A204.1 (cell line): Measurements from ENCODE around the gene AGO4.
"Not testable (repeated sequence)": the region's sequence is repeated elsewhere in the genome, so short reads cannot be mapped to it uniquely, and the experiment has no call there.

ENCODE experiments used
- FAIRE-seq: peaks from 2 replicates; lab custom pipeline; 2012; peaks lifted over from hg19 to GRCh38; lab: Jason Lieb, UNC

The AGO4 gene

DNA sequence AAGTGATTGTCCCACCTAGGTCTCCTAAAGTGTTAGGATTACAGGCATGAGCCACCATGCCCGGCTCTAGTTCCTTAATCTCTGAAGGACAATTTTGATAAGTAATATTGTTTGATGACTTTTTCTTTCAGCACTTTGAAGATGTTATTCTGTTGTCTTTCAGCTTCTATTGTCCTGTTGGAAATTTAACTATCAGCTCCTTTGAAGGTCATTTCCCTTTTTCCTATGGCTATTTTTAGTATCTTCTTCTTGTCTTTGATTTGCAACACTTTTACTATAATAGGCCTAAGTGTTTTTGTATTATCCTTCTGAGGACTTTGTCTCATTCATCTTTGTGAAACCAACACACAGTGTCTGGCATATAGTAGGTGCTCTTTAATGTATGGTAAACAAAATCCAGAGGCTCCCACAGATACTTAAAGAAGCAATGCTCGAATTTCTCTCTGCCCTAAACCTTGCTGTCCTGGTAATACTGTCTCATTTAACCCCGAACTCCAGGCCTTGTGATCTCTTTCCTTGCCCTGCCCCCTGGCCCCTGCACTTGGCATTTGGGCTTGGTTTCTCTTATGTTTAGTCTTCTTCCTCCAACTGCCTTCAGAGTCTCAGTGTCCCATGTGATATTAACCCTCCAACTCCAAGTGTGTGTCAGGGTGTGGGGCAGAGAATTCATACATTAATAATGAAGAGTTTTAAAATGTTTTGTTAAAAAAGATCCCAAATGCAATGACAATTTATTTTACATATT, 56.2 kb downstream of the AGO4 start:
- no peak for FAIRE-seq

DNA sequence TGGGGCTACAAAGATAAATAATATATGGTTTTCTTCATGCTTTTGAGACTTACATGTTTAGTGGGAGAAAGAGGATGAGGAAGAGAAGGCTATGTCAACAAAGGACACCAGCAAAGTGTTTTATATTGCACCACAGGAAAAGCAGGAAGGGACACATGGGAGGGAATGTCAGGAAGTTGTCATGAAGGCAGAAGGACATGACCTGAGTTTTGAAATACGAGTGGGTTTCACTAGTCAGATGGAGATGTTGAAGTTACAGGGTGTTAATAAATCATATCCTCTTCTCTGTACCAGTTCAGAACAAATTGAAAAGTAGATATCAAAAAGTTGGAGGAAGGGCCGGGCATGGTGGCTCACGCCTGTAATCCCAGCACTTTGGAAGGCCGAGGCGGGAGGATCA, 57.0 kb downstream of the AGO4 start:
- no peak for FAIRE-seq

DNA sequence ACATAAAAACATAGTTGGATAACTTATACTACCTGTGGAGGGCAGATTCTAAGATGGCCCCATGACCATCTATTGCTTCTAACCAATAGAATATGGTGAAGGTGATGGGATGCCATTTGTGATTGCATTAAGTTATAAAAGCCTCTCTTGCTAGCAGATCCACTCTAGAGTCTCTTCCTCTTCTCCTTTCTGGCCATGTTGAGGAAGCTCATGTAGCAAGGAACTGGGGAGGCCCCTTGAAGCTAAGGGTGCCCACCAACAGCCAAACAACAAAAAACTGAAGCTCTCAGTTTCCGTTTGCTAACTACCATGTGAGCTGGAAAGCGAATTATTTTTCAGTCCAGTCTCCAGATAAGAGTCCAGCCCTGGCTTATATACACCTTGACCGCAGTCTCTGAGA, 59.2 kb downstream of the AGO4 start:
- FAIRE-seq = no peak

DNA sequence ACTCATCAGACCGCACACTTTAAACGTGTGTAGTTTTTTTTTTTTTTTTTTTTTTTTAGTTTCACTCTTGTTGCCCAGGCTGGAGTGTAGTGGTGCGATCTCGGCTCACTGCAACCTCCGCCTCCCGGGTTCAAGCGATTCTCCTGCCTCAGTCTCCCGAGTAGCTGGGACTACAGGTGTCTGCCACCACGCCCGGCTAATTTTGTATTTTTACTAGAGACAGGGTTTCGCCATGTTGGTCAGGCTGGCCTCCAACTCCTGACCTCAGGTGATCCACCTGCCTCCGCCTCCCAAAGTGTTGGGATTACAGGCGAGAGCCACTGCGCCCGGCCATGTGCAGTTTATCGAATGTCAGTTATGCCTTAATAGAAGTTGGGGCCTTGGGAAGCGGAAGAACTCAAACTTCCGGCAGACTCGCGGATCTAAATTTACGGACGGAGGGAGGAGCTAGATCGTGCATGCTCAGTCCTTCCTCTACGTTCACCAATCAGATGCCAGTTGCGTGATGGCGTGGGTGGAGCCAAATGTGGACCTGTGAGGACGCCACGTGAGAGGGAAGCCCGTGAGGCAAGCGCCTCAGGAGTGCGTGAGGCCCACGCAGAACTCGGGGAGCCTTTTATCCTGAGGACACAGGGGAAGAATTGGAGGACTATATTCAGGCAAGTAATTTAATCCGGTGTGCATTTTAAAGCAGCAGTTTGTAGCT, 61.6 kb downstream of the AGO4 start:
- FAIRE-seq = not testable (repeated sequence)

GRCh38 chr1:35870651-35871309, 63.0 kb downstream of the AGO4 start:
- no peak for FAIRE-seq

GRCh38 chr1:35873243-35873750, 65.5 kb downstream of the AGO4 start:
- FAIRE-seq = no peak

DNA sequence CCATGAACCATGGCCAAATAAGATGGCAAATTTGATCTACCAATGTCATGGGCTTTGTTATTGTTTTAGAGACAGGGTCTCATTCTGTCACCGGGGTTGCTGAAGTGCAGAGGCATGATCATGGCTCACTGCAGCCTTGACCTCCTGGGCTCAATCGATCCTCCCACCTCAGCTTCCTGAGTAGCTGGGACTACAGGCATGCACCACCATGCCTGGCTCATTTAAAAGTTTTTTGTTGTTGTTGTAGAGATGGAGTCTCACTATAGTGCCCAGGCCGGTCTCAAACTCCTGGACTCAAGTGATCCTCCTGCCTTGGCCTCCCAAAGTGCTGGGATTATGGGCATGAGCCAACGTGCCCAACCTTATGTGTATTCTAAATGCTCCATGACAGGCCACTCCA, 66.3 kb downstream of the AGO4 start:
- not testable (repeated sequence) for FAIRE-seq

GRCh38 chr1:35876988-35877387, 69.2 kb downstream of the AGO4 start:
- FAIRE-seq = no peak

DNA sequence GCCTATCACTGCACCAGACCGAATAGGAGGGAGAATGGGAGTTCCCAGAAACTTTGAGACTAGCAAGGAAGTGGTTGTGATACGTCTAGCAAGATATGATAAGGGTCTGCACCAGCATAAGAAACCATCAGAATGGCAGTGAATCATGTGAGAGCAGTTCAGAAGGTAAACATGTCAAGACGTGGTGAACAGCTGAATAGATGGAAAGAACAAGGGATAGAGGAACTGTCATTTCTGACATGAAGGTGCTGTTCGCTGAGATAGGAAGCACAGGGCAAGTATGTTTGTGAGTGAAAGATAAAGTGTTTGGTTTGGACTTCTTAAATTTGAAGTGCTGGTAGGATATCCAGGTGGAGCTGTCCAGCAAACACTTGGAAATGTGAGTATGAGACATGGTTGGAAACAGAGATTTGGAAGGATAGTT, 74.0 kb downstream of the AGO4 start:
- FAIRE-seq = no peak

GRCh38 chr1:35882586-35882944, 74.7 kb downstream of the AGO4 start:
- no peak for FAIRE-seq

DNA sequence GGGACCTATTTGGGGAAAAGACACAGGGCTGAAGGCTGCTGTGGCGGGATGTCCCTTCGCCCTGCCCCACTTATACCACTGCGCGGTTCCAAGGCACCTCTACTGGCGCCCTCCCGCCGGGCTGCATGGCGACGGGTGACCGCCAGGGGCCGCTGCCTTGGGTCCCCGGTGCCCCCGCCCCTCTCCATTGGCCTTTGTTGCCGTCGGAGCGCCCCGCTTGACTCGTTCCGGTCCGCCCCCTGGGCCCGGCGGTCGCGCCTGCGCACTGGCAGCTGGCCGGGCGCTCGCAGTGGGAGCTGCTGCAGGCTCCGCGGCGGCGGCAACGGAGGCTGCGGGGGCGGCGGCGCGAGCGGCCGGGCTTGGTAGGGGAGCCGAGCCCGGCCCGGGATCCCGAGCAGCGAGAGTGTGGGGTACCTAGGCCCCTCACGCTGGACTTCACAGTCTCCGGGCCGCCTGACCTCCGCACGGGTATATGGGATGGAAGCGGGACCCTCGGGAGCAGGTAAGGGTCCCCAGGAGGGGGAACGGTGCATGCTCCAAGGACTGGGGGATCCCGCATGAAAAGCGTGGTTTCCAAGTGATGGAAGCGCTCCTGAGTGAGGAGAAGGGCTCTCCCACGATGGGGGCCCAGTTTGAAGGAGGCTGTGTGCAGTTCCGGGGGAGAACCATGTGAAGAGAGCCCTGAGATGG, 75.3 kb downstream of the AGO4 start, which contains the start of gene AGO1:
TSS of gene AGO1 (plus strand) at position 265 of the 690 bp plus-strand sequence. CDS start at position 478, 213 bp downstream.
- no peak for FAIRE-seq

GRCh38 chr1:35883635-35884101, 75.9 kb downstream of the AGO4 start:
- FAIRE-seq = no peak

GRCh38 chr1:35884934-35885333, 77.1 kb downstream of the AGO4 start:
- FAIRE-seq = no peak

GRCh38 chr1:35885961-35886558, 78.2 kb downstream of the AGO4 start:
- no peak for FAIRE-seq

DNA sequence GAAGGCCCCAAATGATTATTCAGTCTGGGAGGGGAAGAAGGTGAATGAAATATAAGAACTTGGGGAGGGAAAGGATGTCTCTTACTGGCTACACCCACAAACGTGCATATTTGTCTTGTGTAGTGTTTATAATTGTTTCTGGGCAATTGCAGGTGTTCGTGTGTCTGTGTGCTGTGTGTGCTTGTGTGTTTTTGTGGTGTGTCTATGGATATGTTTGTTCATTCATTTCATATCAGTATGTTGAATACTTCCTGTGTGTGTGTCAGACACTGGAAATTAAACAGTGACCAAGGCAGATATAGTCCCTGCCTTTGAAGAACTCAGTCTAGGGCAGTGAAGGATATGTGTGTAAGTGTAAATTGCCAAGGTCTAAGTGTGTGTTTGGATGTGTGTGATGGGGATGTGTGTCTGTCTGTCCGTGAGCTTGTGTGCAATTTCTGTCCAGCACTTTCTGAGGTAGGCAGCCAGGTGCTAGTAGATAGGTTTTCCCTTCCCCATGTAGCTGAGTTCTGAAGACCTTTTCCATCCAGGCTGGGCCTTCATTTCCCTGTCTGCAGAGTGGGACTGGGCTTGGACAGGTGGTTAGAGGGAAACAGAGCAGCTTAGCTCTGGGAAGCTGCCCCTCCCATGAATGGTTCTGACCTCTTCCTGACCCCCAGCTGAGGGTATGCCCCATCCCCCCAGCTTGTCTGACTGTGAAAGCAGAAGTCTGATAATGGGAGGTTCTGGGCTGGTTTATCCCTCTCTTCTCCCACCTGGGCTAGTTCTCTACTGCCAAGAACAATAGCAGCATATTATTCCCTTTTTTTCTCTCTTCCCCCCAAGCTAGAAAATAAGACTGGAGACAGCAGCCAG, 79.0 kb downstream of the AGO4 start:
- FAIRE-seq = no peak

DNA sequence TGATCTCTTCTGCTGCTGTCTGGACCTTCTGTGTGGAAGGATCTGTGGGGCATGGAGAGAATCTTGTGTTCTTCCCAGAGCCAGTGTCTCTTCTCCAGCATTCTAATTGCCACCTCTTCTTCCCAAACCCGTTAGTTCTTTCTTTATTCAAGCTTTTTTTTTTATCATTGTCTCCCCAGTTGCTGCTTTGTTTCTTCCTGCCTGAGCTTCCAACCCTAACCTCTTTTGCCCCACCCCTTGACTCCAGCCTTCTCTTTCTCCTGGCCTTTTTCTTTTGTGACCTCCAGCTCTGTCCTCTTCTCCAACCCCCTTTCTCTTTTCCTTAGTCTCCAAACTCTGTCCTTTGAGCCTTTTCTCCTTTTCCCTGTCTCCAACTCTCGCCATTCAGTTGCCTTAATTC, 79.7 kb downstream of the AGO4 start:
- FAIRE-seq = no peak

- no peak for FAIRE-seq
Measured at GRCh38 chr1:35888255-35888654, 80.4 kb downstream of the AGO4 start.

GRCh38 chr1:35888981-35889380, 81.2 kb downstream of the AGO4 start:
- FAIRE-seq = not testable (repeated sequence)

- no peak for FAIRE-seq
Measured at GRCh38 chr1:35893051-35893879, 85.4 kb downstream of the AGO4 start.

DNA sequence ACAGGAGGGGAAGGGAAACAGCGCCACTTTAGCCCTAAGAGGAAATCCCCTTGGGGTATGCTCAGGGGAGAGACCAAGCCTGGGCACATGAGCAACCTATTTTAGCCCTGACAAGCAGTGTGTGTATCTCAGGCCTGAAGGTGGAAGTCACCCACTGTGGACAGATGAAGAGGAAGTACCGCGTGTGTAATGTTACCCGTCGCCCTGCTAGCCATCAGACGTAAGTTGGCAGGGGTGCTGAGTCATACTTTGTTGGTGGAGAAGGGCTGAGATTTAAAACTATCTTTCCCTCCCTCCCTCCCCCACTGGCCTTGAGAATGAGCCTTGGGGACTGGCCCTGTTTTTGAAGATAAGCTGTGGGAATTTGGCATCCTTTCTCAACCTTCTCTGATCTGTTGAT, 86.4 kb downstream of the AGO4 start:
- no peak for FAIRE-seq
